C4-2B (cell line): ENCODE measurements around the gene DNAJC7.

Experiments
- H3K27ac ChIP-seq: fragments of 450-650 bp; 2 replicates; pipeline ENCODE4 v1.5.1; 2017
- CTCF ChIP-seq: fragments of 450-650 bp; conservative IDR thresholded peaks from 2 replicates; pipeline ENCODE4 v1.5.1; 2017; ENCODE audit warnings: mild to moderate bottlenecking
- ZFX ChIP-seq: fragments of 450-650 bp; IDR thresholded peaks from 2 replicates; pipeline ENCODE4 v1.6.1; 2017

DNAJC7 gene

GRCh38 chr17:42005166-42005565, 12.1 kb downstream of the DNAJC7 start:
- no peak overlapping the region for H3K27ac ChIP-seq
- TF ChIP-seq CTCF = no peak
- TF ChIP-seq ZFX = no peak

- no peak for TF ChIP-seq CTCF
- TF ChIP-seq ZFX = no peak
- H3K27ac ChIP-seq = no peak overlapping the region
Measured at GRCh38 chr17:42002792-42003301, 14.4 kb downstream of the DNAJC7 start.

GRCh38 chr17:42002175-42002791, 15.0 kb downstream of the DNAJC7 start:
- H3K27ac ChIP-seq = no peak overlapping the region
- TF ChIP-seq ZFX (no peak), CTCF (no peak)

GRCh38 chr17:42001729-42002128, 15.5 kb downstream of the DNAJC7 start:
- no peak for TF ChIP-seq CTCF
- no peak for TF ChIP-seq ZFX
- H3K27ac ChIP-seq = no peak overlapping the region

- TF ChIP-seq CTCF (no peak), ZFX (no peak)
- H3K27ac ChIP-seq = no peak overlapping the region
Measured at GRCh38 chr17:42000413-42001133, 16.7 kb downstream of the DNAJC7 start.

GRCh38 chr17:41998497-41998896, 18.7 kb downstream of the DNAJC7 start:
- H3K27ac ChIP-seq = no peak overlapping the region
- TF ChIP-seq ZFX (no peak), CTCF (no peak)

- no peak for TF ChIP-seq CTCF
- TF ChIP-seq ZFX = no peak
- no peak overlapping the region for H3K27ac ChIP-seq
Measured at GRCh38 chr17:41996855-41997164, 20.4 kb downstream of the DNAJC7 start.
